ENCODE measurements around the gene SPNS3. TPM values are rescaled to one million over a fixed set of nuclear protein-coding genes. Genes with fewer than 3 reads are reported as not detected.

The SPNS3 gene
- total RNA-seq, 1 experiment from 2014 or later: 0.37 TPM

DNA sequence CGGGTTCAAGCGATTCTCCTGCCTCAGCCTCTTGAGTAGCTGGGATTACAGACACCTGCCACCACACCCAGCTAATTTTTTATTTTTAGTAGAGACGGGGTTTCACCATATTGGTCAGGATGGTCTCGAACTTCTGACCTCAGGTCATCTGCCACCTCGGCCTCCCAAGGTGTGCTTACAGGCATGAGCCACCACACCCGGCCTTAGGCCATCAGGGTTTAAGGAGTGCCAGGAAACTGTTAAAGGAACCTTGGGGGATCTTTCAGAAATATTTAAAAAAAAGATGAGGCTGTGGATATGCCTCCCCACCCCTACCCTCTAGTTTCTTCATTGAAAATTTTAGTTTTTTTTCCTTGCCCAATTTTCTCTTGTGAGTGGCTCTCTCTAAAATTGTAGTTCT, 35.9 kb upstream of the SPNS3 start:
- peaks cover 4 to 7% of the 10 kb centered on the region in 2 experiments; a peak in 2 of 4 replicates for H3K4me1 ChIP-seq (ENCODE audit: control insufficient read depth in 1 of 2, insufficient read depth in 2 of 2, low read length in 2 of 2)
- BruUV-seq (replicated peaks): no TSS peak
- H3K4me3 ChIP-seq (replicated peaks in 1 of 2; ENCODE audit: low read depth in 1 of 2, low read length in 2 of 2): no peak overlapping the region
- H3K27me3 ChIP-seq (ENCODE audit: insufficient read depth, low read length): no peaks in the 10 kb centered on the region
- DNase-seq (ENCODE audit: low read depth, low spot score) (no peak), ATAC-seq (no peak)
- CTCF ChIA-PET: no interaction called here
- no peak overlapping the region for H3K27ac ChIP-seq (ENCODE audit: low read depth, low read length)
- TF ChIP-seq REST (IDR thresholded peaks at IDR 0.05; ENCODE audit: low read depth) (no peak), EGR1 (IDR thresholded peaks at IDR 0.05; ENCODE audit: low read depth) (no peak), JUND (IDR thresholded peaks at IDR 0.05) (no peak), CTCF (IDR thresholded peaks at IDR 0.05 in 2 of 3, conservative IDR thresholded peaks at IDR 0.05 in 1 of 3; ENCODE audit: borderline replicate concordance in 1 of 3, insufficient read depth in 1 of 3, low read depth in 2 of 3, low read length in 2 of 3) (no peak), RAD21 (IDR thresholded peaks at IDR 0.05; ENCODE audit: low read depth) (no peak), CEBPB (IDR thresholded peaks at IDR 0.05; ENCODE audit: low read depth) (no peak), SIN3A (IDR thresholded peaks at IDR 0.05; ENCODE audit: low read depth) (no peak), ZNF274 (IDR thresholded peaks at IDR 0.05; ENCODE audit: low read depth, low read length) (no peak), POLR2AphosphoS5 (IDR thresholded peaks at IDR 0.05; ENCODE audit: low read depth, low read length) (no peak), ATF3 (IDR thresholded peaks at IDR 0.05) (no peak), MAX (IDR thresholded peaks at IDR 0.05) (no peak), FOSL1 (IDR thresholded peaks at IDR 0.05; ENCODE audit: low read depth) (no peak), TCF7L2 (IDR thresholded peaks at IDR 0.05; ENCODE audit: borderline replicate concordance, extremely low read depth, insufficient read depth, insufficient read length) (no peak), SRF (IDR thresholded peaks at IDR 0.05; ENCODE audit: low read depth) (no peak), ZFX (IDR thresholded peaks at IDR 0.05) (no peak), EZH2phosphoT487 (IDR thresholded peaks at IDR 0.05; ENCODE audit: borderline replicate concordance) (no peak)
- intact Hi-C loops (cut with micrococcal nuclease): no loop called here
- no peaks in the 10 kb centered on the region for H3K9me2 ChIP-seq (ENCODE audit: insufficient read depth)
- no peaks in the 10 kb centered on the region for H3K9me3 ChIP-seq (ENCODE audit: control insufficient read depth in 1 of 2, insufficient read depth in 1 of 2, low read depth in 1 of 2, low read length in 2 of 2)
- RAD21 ChIA-PET (ENCODE audit: low non-redundant PET in 1 of 2, low total read pairs in 2 of 2, uncharacterized antibody in 2 of 2, unreplicated experiment in 2 of 2): no interaction called here
- no peak overlapping the region for H3K9ac ChIP-seq (ENCODE audit: low read length)
- H3K36me3 ChIP-seq (ENCODE audit: control insufficient read depth in 1 of 2, insufficient read depth in 2 of 2, low read length in 2 of 2): no peaks in the 10 kb centered on the region
- POLR2A ChIA-PET: no interaction called here
- no peaks in the 10 kb centered on the region for H4K20me1 ChIP-seq (ENCODE audit: insufficient read depth)
- no peak overlapping the region for H2AFZ ChIP-seq (ENCODE audit: low read depth, low read length, poor library complexity, severe bottlenecking)
- no peaks in the 10 kb centered on the region for H3K79me2 ChIP-seq (ENCODE audit: insufficient read depth, low read length)
- H3K4me2 ChIP-seq (ENCODE audit: low read length): no peak overlapping the region

Measured in HCT116 (cell line).